ENCODE data around the gene PIK3C2G.

PIK3C2G gene

DNA sequence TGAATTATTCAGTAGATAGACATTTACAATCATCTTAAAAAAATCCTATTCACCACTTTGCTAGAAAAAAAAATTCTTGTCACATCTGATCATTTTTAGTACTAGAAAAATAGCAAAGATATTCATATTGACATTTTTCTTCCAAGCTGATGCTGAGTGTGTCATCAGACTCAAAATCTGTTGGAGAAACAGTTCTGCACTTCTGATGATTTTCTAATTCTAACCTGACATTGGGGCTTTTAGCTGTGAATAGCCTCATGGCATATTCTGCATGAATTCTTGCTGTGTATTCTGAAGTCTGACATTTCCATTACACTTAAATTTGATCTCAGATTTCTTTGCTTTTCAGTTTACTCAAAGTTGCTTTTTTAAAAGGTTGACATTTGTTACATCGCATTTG, 150.1 kb downstream of the PIK3C2G start:
- DNase-seq (ENCODE audit: low read depth in 1 of 2, low spot score in 1 of 2) = no peak

DNA sequence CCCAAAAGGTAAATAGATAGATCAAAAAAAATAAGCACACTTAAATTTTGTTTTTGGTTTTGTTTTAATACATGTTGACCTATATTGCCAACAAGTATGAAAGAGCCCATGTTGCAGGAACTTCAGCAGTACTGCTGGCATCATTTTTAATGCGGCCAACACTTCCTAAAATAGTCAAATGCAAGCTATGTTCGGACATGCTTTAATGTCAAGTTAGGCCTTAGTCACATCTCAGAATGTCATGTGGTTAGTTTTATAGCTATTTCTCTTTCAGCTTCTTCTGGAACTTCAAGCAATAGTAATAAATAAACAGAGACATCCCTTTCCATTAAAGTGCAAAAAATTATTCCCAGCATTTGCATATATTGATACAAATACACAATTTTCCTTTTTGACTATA, 153.4 kb downstream of the PIK3C2G start:
- no peak for DNase-seq (ENCODE audit: low read depth in 1 of 2, low spot score in 1 of 2)

DNA sequence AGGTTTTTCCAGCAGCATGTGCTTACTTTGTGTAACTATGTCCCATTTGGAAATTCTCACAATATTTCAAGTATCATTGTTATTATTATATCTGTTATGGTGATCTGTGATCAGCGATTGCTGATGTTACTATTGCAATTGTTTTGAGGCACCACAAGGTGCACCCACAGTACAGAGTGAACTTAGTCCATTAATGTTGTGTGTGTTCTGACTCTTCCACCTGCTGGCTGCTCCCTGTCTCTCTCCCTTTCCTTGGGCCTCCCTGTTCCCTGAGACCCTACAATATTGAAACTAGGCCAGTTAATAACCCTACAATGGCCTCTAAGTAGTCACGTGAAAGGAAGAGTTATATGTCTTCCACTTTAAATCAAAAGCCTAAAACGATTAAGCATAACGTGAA, 153.9 kb downstream of the PIK3C2G start:
- no peak for DNase-seq (ENCODE audit: low read depth in 1 of 2, low spot score in 1 of 2)

DNA sequence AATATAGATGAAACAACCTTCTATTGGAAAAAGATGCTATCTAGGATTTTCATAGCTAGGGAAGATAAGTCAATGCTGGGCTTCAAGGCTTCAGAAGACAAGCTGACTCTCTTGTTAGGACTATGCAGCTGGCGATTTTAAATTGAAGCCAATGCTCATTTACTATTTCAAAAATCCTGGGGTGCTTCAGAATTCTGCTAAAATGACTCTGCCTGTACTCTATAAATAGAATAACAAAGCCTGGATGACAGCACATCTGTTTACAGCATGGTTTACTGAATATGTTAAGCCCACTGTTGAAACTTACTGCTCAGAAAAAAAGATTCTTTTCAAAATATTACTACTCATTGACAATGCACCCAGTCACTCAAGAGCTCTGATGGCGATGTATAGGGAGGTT, 155.1 kb downstream of the PIK3C2G start:
- DNase-seq (ENCODE audit: low read depth in 1 of 2, low spot score in 1 of 2) = no peak

DNA sequence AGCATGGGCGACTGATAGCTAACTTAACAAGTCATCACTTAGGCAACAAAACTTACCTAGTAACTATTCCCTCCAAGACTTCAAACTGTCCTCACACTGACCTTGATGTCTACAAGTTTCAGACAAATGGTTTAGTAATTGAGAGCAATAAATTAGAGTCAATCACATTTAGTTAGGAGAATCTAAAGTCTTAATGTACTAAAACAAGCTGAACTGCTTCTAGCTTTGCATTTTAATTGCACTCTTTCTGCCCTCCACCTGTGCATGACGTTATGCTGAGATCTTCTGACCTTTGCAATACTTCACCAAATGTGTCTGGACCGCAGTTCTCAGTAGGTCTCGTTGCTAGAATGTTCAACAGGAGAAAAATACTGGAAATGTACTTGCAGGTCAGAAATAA, 158.0 kb downstream of the PIK3C2G start:
- DNase-seq (ENCODE audit: low read depth in 1 of 2, low spot score in 1 of 2) = no peak

DNA sequence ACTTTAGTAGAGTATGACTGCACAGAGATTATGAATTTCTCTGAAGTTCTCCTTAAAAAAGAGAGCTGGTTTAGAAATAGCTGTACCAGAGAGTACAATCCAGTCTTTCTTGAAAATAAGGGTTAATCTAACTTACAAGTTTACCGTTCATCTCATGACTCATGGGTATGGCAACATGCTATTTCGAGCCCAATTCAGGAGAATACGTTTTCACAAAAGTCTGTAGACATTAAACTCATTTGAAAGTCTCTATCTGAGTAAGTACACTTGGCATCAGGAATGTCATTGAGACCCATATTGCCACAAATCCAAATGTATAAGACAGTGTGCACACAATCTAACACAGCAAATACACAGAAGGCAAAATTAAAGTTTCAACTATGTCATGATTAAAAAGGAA, 160.5 kb downstream of the PIK3C2G start:
- no peak for DNase-seq (ENCODE audit: low read depth in 1 of 2, low spot score in 1 of 2)

DNA sequence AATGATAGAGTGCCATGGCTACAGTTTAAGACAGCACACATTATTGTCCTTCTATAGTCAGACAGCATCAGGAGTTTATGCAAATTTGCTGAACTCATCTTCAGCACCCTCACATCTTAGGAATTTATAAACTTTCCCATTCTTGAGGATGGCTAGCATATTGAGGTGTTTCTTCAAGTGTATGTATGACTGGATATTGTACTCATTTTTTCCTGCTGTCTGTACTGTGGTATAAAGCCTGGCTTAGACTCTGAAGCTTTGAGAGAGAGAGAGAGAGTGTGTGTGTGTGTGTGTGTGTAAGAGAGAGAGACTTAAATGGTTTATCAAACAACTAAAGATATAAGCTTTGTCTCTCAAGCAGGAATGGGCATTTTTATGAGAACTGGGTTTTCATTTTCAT, 161.6 kb downstream of the PIK3C2G start:
- no peak for DNase-seq (ENCODE audit: low read depth in 1 of 2, low spot score in 1 of 2)

DNA sequence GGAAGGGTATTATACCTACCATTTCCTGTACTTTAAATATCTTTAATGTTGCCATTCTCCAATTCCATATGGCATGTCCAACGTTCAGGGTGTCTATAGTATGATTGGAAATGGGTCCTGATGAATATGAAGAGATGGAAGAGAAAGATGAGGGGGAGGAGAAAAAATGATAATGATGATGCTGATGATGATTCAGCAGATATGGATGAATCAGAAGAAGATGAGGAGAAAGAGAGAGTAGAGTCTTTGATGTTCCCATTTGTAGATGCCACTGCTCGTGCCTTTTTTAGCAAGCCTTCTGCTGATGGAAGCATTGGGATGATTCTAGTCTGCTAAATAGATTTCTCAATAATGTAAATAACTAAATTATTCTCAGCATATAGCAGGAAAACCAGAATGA, 163.5 kb downstream of the PIK3C2G start:
- no peak for DNase-seq (ENCODE audit: low read depth in 1 of 2, low spot score in 1 of 2)

DNA sequence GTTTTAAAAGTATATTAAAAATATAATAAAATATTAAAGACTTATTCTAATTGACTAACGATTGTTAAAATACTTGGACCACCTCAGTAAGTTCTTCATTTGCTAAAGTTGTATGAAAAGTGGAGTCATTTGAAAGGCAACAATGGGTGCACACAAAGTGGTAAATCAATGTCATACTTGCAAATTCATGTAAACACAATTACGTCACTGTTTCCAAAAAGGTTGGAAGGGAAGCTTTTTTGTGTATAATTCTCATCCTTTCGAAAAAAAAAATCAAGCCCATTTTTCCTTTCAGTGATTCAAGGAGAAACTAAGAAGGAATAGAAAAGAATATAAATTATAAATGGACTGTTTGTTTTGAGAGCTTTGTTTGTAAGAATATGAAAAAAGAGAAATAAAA, 166.2 kb downstream of the PIK3C2G start:
- DNase-seq (ENCODE audit: low read depth in 1 of 2, low spot score in 1 of 2) = no peak

DNA sequence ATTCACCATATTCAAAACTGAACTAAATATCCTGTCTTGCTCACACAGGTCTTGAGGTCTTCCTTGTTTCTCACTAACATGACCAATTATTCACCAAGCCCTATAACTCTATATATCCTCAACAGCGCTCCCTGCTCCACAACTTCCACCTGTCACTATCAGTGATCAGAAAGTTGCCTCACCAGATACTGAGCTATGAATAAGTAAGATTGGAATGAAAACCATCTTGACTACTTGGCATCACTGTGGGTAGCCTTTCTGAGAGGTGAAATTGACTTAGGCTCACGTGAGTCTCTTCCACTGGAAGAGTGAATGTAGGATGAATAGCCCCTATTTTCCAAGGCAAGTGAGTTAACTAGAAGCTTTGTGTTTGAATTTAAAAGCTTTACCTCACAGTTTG, 167.1 kb downstream of the PIK3C2G start:
- no peak for DNase-seq (ENCODE audit: low read depth in 1 of 2, low spot score in 1 of 2)

DNA sequence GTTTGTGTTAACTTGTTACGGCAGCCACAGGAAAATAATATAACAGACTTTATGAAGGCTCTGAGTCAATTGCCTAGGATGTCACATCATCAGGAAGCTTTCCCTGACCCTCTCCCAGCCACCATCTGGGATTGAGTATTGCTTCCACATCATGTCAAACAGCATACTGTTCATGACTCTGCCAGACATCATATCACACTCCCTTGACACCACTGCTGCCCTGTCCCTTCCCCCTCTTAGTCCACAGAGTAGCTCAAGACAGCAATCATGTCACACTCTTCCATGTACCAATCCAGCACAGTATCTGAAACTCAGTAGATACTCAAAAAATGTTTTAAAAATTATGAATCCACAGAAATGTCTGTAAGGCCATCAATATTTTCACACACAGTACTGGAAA, 168.0 kb downstream of the PIK3C2G start:
- DNase-seq (ENCODE audit: low read depth in 1 of 2, low spot score in 1 of 2) = no peak

DNA sequence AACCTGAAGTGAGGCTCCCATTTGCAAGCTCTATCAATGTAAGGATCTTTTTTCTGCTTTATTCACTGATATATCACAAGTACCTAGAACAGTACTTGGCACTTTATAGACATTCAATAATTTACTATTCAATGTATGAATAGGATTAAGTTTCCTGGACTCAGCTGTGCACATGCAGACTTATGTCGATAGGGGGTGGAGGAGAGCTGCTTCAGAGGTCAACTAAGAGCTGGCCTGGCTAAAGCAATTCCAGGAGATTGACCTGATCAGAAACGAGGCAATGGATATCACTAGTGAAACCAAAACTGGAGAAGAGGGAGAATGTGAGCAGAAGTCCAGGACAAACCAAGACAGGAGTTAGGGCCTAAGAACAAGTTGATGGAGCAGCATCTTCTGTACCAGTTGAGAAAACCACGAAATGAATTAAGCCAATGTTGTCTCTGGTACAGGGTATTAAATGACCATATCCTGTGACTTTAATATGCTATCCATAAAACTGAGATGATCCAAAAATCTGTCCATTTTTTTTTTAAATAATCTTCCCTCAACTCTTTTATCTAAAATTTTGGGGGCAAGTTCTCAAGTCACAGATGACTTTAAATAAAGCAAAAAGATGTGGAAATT, 169.2 kb downstream of the PIK3C2G start:
- DNase-seq (ENCODE audit: low read depth in 1 of 2, low spot score in 1 of 2) = no peak

DNA sequence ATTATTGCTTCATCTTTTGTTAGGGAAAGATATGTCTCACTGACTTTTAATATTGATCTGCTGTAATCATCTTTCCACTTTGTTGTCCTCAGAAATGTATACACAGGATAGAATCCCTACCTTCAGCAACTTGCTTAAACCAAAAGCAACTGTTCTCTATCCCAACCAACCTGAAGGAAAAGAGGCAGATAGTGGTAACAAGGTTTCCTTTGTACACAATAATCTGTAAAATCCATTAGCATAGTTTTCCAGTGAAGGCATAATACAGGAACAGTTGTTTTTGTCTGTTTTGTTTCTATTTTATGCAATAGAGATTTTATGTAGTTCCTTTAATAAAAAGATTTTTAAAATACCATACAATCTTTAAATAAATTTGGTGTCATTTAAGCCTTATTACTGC, 170.5 kb downstream of the PIK3C2G start:
- DNase-seq (ENCODE audit: low read depth in 1 of 2, low spot score in 1 of 2) = no peak

DNA sequence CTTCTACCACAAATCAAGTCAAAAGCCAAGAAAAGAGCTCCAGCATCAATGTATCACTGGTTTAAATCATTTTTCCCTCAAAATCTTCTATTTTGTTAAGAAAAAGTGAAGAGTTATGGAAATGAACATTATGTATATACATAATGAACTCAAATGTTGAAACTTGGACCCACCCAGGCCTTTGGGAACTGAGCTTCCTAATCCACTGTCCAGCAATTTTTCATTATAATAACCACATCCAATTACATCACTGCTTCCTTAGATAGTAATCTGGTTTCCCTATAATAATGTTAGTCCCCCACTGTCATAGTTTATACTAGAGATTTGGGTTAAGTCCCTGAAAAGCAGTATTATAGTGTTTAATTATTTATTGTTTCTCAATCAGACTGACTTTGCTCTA, 170.9 kb downstream of the PIK3C2G start:
- no peak for DNase-seq (ENCODE audit: low read depth in 1 of 2, low spot score in 1 of 2)

DNA sequence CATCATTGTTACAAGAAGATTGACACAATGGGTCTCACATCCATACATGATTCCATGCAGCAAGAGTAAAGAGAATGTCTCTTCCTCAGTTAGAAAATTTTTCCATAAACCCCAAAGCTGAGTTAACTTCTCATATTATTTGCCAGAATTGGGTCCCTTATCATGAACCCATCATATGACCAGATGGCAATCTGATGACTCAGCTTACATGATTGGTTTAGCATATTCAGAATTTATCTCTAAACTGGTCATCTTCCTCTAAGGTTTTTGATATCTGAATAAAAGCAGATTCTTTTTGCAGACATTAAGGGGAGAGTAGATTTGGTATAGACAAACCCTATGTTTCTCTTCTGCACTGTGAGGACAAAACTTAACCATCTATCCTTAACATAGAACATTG, 174.9 kb downstream of the PIK3C2G start:
- no peak for DNase-seq (ENCODE audit: low read depth in 1 of 2, low spot score in 1 of 2)

DNA sequence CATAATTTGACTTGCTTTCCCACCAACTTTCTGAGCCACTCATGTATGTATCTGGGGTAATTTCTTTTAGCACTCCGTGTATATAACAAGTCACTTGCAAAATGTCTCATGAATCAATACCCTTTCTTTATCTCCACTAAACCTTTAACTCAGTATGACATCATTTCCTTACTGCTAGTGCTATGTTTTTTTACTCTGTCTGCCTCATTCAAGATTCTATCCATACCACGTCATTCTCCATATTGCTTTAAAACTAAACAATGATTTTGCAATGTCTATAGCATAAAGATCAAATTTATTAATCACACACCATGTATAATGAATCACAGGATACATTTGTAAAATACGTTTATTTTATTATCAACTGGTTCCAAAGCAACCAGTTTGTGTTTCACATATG, 178.2 kb downstream of the PIK3C2G start:
- DNase-seq (ENCODE audit: low read depth in 1 of 2, low spot score in 1 of 2) = no peak

DNA sequence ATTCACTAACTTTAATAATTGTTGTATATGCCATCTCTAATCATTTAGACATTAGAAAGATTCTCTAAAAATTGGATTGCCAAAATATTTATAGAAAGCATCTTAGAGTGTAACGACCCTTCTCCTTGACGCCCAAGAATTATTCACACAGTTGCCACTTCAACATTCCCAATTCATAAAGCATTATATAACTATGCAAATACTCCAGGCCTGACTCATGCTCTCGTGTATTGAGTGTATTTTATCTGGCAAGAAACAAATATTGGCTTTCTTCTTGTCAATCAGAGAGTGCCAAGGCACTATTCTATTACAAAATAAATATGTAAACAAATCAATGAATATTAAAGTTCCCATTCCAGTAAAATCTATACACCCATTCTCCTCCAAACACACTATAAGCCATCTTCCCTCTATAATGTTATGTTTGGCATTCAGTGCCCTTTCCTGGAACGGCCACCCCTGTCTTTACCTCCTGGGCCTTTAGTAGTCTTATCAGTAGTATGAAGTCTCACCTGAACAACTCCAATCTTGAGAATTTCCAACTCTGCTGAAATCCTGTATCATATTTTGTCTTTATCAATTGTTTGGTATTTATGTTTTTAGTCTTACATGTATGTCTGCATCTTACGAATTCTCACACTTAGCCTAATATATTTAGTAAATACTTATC, 182.6 kb downstream of the PIK3C2G start:
- DNase-seq (ENCODE audit: low read depth in 1 of 2, low spot score in 1 of 2) = no peak

DNA sequence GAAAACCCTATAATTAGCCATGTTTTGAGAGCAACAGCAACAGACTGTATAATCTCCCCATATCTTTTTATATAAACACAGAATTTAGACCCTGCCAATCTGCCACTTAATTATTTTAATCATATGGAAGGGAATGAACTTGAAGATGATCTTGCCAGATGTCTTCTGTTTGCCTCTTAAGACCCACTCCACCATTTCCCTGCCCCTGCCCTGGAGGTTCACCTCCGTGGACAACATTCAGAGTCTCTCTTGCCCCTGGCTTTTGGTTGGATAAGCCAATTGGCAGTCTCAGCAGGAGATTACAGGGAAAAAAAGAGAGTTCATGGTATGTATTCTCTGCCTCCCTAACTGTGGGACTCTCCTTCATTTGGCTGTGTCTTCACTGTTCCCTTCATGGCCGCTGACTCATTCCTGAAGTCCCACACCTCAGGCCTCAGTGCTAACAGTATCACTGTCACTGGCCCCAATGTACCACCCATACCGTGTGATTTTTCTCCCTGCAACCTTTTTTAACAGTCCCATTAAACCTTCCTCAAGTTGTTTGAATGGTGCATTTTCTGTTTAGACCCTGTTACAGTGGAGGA, 184.8 kb downstream of the PIK3C2G start:
- no peak for DNase-seq (ENCODE audit: low read depth in 1 of 2, low spot score in 1 of 2)

DNA sequence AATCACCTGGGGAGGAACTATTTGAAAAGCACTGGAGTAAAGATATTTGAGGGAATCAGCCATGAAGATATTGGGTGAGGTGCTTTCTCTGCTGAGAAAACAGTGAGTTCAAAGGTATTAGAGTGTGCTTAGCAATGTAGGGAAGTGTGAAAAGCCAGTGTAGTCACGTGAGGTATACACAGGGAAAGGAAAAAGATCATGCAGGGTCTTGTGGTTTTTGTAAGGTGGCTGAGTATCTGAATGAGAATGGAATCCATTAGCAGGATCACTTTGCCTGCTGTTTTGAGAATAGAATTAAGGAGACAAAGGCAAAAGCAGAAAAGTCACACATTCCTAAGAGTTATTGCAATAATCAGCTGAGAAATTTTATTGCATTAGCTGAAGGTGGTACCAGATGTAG, 193.0 kb downstream of the PIK3C2G start:
- DNase-seq (ENCODE audit: low read depth in 1 of 2, low spot score in 1 of 2) = no peak

DNA sequence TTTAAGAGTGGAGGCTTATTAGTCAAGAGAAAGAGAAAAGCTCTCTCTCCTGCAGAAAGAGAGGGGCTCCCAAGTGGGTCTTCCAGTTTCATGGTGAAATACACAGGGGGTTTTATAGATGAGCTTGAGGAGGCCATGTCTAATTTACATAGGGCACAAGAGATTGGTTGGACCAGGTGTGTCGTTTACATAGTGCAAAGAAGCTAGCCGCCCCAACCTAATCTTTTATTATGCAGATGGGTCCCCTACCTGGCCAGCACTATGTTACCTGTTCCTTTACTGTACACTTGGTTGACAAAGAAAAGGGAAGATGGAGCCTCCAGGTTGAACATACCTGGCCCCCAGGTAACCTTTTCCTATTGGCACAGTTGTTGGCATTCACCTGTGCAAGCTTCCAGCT, 195.0 kb downstream of the PIK3C2G start:
- no peak for DNase-seq (ENCODE audit: low read depth in 1 of 2, low spot score in 1 of 2)

DNA sequence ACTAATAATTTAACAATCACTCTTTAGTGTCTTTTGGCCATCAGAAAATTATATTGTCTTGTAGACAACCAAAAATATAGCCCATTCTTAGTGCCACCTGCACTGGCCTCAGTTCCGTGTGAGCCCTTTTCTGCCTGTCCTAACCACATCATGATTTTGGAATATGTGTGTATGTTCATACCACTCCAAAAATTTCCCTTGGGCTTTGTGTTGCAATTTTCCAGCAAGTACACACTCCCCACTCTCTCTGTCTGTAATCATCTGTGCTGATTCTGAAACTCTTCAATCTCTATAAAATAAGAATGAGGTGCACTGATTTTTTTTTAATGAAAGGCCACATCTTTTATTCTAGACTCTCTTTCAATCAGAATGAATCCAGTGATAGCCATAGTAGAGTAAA, 196.0 kb downstream of the PIK3C2G start:
- no peak for DNase-seq (ENCODE audit: low read depth in 1 of 2, low spot score in 1 of 2)

DNA sequence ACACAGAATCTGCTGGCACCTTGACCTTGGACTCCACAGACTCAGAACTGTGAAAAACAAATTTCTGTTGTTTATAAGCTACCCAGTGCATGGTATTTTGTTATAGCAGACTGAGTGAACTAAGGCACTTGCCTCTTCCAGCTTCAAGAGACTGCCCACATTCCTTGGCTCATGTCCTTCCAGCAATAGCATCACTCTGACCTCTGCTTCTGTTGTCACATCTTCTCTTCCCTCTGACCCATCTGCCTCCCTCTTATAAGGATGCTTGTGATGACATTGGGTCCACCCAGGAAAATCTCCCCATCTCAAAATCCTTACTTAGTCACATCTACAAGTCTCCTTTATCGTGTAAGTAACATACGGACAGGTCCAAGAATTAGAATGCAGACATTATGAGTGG, 200.4 kb downstream of the PIK3C2G start:
- DNase-seq (ENCODE audit: low read depth in 1 of 2, low spot score in 1 of 2) = no peak

DNA sequence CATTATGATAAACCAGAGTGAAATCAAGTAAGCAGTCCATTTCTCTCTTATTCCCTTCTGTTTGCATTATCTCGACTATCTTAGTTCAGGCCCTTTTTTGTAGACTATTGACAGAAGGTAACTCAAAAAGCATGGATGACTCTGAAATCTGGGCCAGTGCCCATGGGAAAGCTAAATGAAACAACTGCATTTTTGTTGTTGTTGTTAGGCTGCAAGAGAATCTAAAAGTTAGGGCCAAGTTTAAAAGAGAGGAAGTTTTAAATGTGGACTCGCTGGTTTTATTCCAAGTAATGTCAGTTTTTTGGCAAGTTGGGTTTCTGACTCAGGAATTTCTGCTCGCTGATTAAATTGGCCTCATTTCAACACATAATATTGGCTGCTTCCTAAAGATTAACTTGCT, 201.1 kb downstream of the PIK3C2G start:
- DNase-seq (ENCODE audit: low read depth in 1 of 2, low spot score in 1 of 2) = no peak

All from activated T-helper 1 cell treated with anti-CD3 and anti-CD28 coated beads, Interleukin-2, amount 50 U/mL, for 16 hours (primary cell).